Keratinocyte (primary cell): Measurements from ENCODE around the gene MAGI1. TPM values are rescaled to one million over a fixed set of nuclear protein-coding genes. Genes with fewer than 3 reads are reported as not detected.

Source experiments
- DNase-seq: peaks from one replicate; pipeline ENCODE4 v3.0.0-alpha.2; 2011; ENCODE audit warnings: low read depth, missing footprints, low spot score
- FAIRE-seq: peaks from 2 replicates; lab custom pipeline; 2011; peaks lifted over from hg19 to GRCh38; lab: Jason Lieb, UNC
- H2AFZ ChIP-seq: 2 replicates; pipeline ENCODE4 v1.6.0; 2012; ENCODE audit warnings: low read length, control low read depth, inconsistent platforms; ENCODE audit not compliant: control insufficient read depth
- H3K27ac ChIP-seq: 2 replicates; pipeline ENCODE4 v1.5.1; 2011; ENCODE audit warnings: low read length; ENCODE audit not compliant: control insufficient read depth, insufficient read depth
- H3K27me3 ChIP-seq: 3 replicates; pipeline ENCODE4 v1.6.0; 2011; ENCODE audit warnings: low read length; ENCODE audit not compliant: control insufficient read depth, insufficient read depth; ENCODE audit errors: extremely low read depth
- H3K36me3 ChIP-seq, 2 experiments: 2 replicates in 1 of 2; 3 replicates in 1 of 2; pipeline ENCODE4 v1.5.1; 2011; ENCODE audit warnings: low read length in 2 of 2, mild to moderate bottlenecking in 1 of 2; ENCODE audit not compliant: control insufficient read depth in 2 of 2, insufficient read depth in 2 of 2; ENCODE audit errors: extremely low read depth in 1 of 2
- H3K4me1 ChIP-seq: 3 replicates; pipeline ENCODE4 v1.5.1; 2011; ENCODE audit warnings: low read length; ENCODE audit not compliant: control insufficient read depth, insufficient read depth; ENCODE audit errors: extremely low read depth
- H3K4me2 ChIP-seq: 3 replicates; pipeline ENCODE4 v1.6.0; 2011; ENCODE audit warnings: low read depth, low read length; ENCODE audit not compliant: control insufficient read depth, insufficient read depth; ENCODE audit errors: extremely low read depth
- H3K4me3 ChIP-seq, 3 experiments: fragments of 200-600 bp in 1 of 3; sonication (generic) in 1 of 3; 2 replicates in 2 of 3; 3 replicates in 1 of 3; pipeline ENCODE4 v1.5.1; 2011 to 2016; ENCODE audit warnings: low read length in 3 of 3, mild to moderate bottlenecking in 3 of 3, control low read depth in 2 of 3, inconsistent platforms in 1 of 3, low read depth in 1 of 3, mixed read lengths in 1 of 3, mixed run types in 1 of 3, moderate library complexity in 1 of 3; ENCODE audit not compliant: control insufficient read depth in 2 of 3, insufficient read depth in 2 of 3; ENCODE audit errors: extremely low read depth in 1 of 3
- H3K79me2 ChIP-seq: 2 replicates; pipeline ENCODE4 v1.6.0; 2012; ENCODE audit warnings: low read length; ENCODE audit not compliant: control insufficient read depth, insufficient read depth
- H3K9ac ChIP-seq: 3 replicates; pipeline ENCODE4 v1.6.0; 2011; ENCODE audit warnings: low read length; ENCODE audit not compliant: control insufficient read depth, insufficient read depth; ENCODE audit errors: extremely low read depth
- H3K9me1 ChIP-seq: 3 replicates; pipeline ENCODE4 v1.6.0; 2011; ENCODE audit warnings: low read length; ENCODE audit not compliant: control insufficient read depth, insufficient read depth; ENCODE audit errors: extremely low read depth
- H3K9me3 ChIP-seq: 2 replicates; pipeline ENCODE4 v1.5.1; 2012; ENCODE audit warnings: low read depth, low read length; ENCODE audit not compliant: control insufficient read depth
- H4K20me1 ChIP-seq: 3 replicates; pipeline ENCODE4 v1.6.0; 2011; ENCODE audit warnings: low read length; ENCODE audit not compliant: control insufficient read depth, insufficient read depth; ENCODE audit errors: extremely low read depth
- EZH2 ChIP-seq: IDR thresholded peaks from one replicate; pipeline ENCODE4 v1.6.1; 2012; ENCODE audit warnings: inconsistent platforms, mild to moderate bottlenecking, low read length, moderate library complexity
- dilution Hi-C: fragments of 300-500 bp; cut with MboI; formaldehyde crosslinking; loops from one replicate; pipeline ENCODE4 v1.7.0; 2020; ENCODE audit warnings: low sequenced_read_pairs; ENCODE audit not compliant: extremely low pct_ligation_motif_present
- polyA plus RNA-seq, 5 experiments: library from polyadenylated mRNA; depleted of rRNA in 3 of 5; stranded (reverse) in 3 of 5; stranded (forward) in 1 of 5; unstranded in 1 of 5; fragments of >200 nt; gene quantifications; 1 replicate in 1 of 5; 2 replicates in 3 of 5; 3 replicates in 1 of 5; pipeline versions ENCODE4 v1.2.1 to v1.2.3, GENCODE V29; 2011 to 2012; ENCODE audit warnings: missing spikeins in 2 of 5, low read depth in 1 of 5, low replicate concordance in 1 of 5
- TF ChIP-seq, protein P1 (sequence below), 3 experiments: IDR thresholded peaks in 1 of 3; conservative IDR thresholded peaks in 1 of 3; optimal IDR thresholded peaks in 1 of 3; 2 replicates in 2 of 3; 3 replicates in 1 of 3; pipeline versions ENCODE3 to v1.5.1; 2011; ENCODE audit warnings: low read length in 3 of 3, mild to moderate bottlenecking in 3 of 3, moderate library complexity in 2 of 3, control low read depth in 1 of 3, inconsistent platforms in 1 of 3; ENCODE audit not compliant: insufficient read depth in 2 of 3; ENCODE audit errors: extremely low read depth in 1 of 3

Gene MAGI1
- polyA plus RNA-seq, 1 donor (not counting 4 experiments of a cell fraction or from before 2014, with no cell fraction given), result 10.9 TPM

DNA sequence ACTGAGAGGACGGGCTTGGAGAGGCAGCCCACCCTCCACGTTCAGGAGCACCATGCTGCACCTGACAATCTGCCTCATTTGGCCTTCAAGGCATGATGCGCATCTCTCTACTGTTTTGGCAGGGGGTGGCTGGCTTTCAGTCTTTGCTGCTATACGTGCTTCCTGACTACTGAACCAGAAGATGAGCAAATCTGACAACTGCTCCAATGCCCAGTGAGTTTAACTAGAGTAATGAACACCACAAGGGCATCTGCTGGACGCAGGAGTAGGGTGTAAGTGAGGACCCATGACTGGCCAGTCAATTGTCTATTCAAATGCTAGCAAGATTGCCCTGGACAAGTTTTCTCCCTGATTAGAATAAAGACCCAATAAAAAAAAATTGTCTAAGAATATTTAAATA is 335.7 kb downstream of the MAGI1 start:
- H3K4me1 ChIP-seq, result no peaks in the 10 kb centered on the region
- H3K9me1 ChIP-seq, result no peaks in the 10 kb centered on the region
- no peaks in the 10 kb centered on the region for H3K79me2 ChIP-seq
- H3K36me3 ChIP-seq, result no peaks in the 10 kb centered on the region
- H3K27me3 ChIP-seq, result no peaks in the 10 kb centered on the region
- dilution Hi-C loops, result no loop called here
- TF ChIP-seq, protein P1, sequence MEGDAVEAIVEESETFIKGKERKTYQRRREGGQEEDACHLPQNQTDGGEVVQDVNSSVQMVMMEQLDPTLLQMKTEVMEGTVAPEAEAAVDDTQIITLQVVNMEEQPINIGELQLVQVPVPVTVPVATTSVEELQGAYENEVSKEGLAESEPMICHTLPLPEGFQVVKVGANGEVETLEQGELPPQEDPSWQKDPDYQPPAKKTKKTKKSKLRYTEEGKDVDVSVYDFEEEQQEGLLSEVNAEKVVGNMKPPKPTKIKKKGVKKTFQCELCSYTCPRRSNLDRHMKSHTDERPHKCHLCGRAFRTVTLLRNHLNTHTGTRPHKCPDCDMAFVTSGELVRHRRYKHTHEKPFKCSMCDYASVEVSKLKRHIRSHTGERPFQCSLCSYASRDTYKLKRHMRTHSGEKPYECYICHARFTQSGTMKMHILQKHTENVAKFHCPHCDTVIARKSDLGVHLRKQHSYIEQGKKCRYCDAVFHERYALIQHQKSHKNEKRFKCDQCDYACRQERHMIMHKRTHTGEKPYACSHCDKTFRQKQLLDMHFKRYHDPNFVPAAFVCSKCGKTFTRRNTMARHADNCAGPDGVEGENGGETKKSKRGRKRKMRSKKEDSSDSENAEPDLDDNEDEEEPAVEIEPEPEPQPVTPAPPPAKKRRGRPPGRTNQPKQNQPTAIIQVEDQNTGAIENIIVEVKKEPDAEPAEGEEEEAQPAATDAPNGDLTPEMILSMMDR (optimal IDR thresholded peaks at IDR 0.05 in 1 of 3, IDR thresholded peaks at IDR 0.05 in 1 of 3, conservative IDR thresholded peaks at IDR 0.05 in 1 of 3; ENCODE audit: extremely low read depth in 1 of 3, insufficient read depth in 2 of 3, low read length in 3 of 3), result no peak
- TF ChIP-seq EZH2, result no peak
- no peak overlapping the region for H3K27ac ChIP-seq
- H3K9me3 ChIP-seq, result no peaks in the 10 kb centered on the region
- H2AFZ ChIP-seq, result no peak overlapping the region
- FAIRE-seq (no peak), DNase-seq (no peak)
- H3K4me3 ChIP-seq, result no peak overlapping the region
- no peak overlapping the region for H3K9ac ChIP-seq
- no peak overlapping the region for H3K4me2 ChIP-seq
- H4K20me1 ChIP-seq, result no peaks in the 10 kb centered on the region

DNA sequence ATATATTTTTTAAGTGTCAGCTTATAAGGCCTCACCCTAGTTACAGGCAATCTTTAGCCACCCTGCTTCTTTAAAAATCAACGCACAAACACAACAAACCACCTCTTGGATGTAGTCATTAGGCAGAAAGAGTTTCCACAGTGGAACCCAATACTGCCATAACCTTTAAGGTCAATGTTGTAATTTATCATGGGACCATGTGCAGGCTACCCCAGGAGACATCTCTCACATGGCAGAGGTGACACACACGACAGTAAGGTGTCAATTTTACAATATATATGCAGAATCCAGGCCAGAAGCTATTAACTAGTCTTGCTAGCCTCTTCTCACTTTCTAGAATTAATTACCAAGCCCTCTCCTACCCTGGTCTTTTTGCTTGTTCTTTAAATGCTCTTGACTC is 336.5 kb downstream of the MAGI1 start:
- Histone ChIP-seq H3K27ac (no peak overlapping the region), H3K36me3 (no peaks in the 10 kb centered on the region), H3K9me1 (no peaks in the 10 kb centered on the region), H3K4me3 (no peak overlapping the region), H3K27me3 (no peaks in the 10 kb centered on the region), H3K79me2 (no peaks in the 10 kb centered on the region), H3K4me1 (no peaks in the 10 kb centered on the region), H2AFZ (no peak overlapping the region), H4K20me1 (no peaks in the 10 kb centered on the region), H3K9me3 (no peaks in the 10 kb centered on the region), H3K4me2 (no peak overlapping the region), H3K9ac (no peak overlapping the region)
- DNase-seq (no peak), FAIRE-seq (no peak)
- no peak for TF ChIP-seq EZH2
- TF ChIP-seq, protein P1 (optimal IDR thresholded peaks at IDR 0.05 in 1 of 3, IDR thresholded peaks at IDR 0.05 in 1 of 3, conservative IDR thresholded peaks at IDR 0.05 in 1 of 3; ENCODE audit: extremely low read depth in 1 of 3, insufficient read depth in 2 of 3, low read length in 3 of 3), result no peak
- dilution Hi-C loops, result no loop called here
